PC-9 (cell line): ENCODE results near the gene HERC2. TPM values are rescaled to one million over a fixed set of nuclear protein-coding genes. Genes with fewer than 3 reads are reported as not detected.

Experiments
- BruUV-seq: library from RNA; stranded (reverse); fragments of 400-500 nt; replicated peaks from 2 replicates; lab custom pipeline; 2021; lab: Mats Ljungman, UMichigan
- CTCF ChIA-PET: fragments of 300-600 bp; sonication (Branson Sonifier 250); formaldehyde crosslinking; loops from one replicate; lab custom pipeline; 2022; ENCODE audit warnings: antibody characterized with exemption; lab: Charles Lee
- POLR2A ChIA-PET: fragments of 300-600 bp; sonication (Branson Sonifier 250); formaldehyde crosslinking; loops from one replicate; lab custom pipeline; 2022; ENCODE audit warnings: antibody characterized with exemption; ENCODE audit not compliant: unreplicated experiment; lab: Charles Lee
- DNase-seq, 2 experiments: peaks; one replicate each; pipeline versions ENCODE4 v3.0.0 to v3.0.0-alpha.2; 2015 to 2022; ENCODE audit warnings: mixed read lengths in 1 of 2
- H2AFZ ChIP-seq: fragments of 200-600 bp; sonication (generic); 2 replicates; pipeline ENCODE4 v1.8.1; 2017; ENCODE audit warnings: antibody characterized with exemption
- H3F3A ChIP-seq: fragments of 200-600 bp; sonication (generic); 2 replicates; pipeline ENCODE4 v1.8.1; 2017; ENCODE audit warnings: antibody characterized with exemption, mild to moderate bottlenecking, low read depth; ENCODE audit not compliant: insufficient read depth
- H3K27ac ChIP-seq: fragments of 200-600 bp; sonication (generic); 2 replicates; pipeline ENCODE4 v1.6.1; 2016; ENCODE audit warnings: mixed run types
- H3K27me3 ChIP-seq: fragments of 200-600 bp; sonication (generic); 2 replicates; pipeline ENCODE4 v1.6.1; 2016; ENCODE audit warnings: low read depth, mixed run types; ENCODE audit not compliant: insufficient read depth
- H3K36me3 ChIP-seq: fragments of 200-600 bp; sonication (generic); 2 replicates; pipeline ENCODE4 v1.6.1; 2016; ENCODE audit warnings: low read depth, mixed run types
- H3K4me1 ChIP-seq: fragments of 200-600 bp; sonication (generic); replicated peaks from 2 replicates; pipeline ENCODE4 v1.6.1; 2016; ENCODE audit warnings: mixed run types; ENCODE audit not compliant: insufficient read depth
- H3K4me2 ChIP-seq: fragments of 200-600 bp; sonication (generic); 2 replicates; pipeline ENCODE4 v1.6.1; 2017; ENCODE audit warnings: mixed run types
- H3K4me3 ChIP-seq: fragments of 200-600 bp; sonication (generic); 2 replicates; pipeline ENCODE4 v1.6.1; 2016; ENCODE audit warnings: mixed run types
- H3K79me2 ChIP-seq: fragments of 200-600 bp; sonication (generic); 2 replicates; pipeline ENCODE4 v1.6.1; 2017; ENCODE audit warnings: low read depth, mixed run types
- H3K9me2 ChIP-seq: fragments of 200-600 bp; sonication (generic); 2 replicates; pipeline ENCODE4 v1.8.1; 2017; ENCODE audit warnings: mild to moderate bottlenecking; ENCODE audit not compliant: insufficient read depth
- H3K9me3 ChIP-seq: fragments of 200-600 bp; sonication (generic); 2 replicates; pipeline ENCODE4 v1.8.1; 2016; ENCODE audit warnings: low read depth; ENCODE audit not compliant: insufficient read depth
- H4K20me1 ChIP-seq: fragments of 200-600 bp; sonication (generic); 2 replicates; pipeline ENCODE4 v1.8.1; 2017; ENCODE audit not compliant: insufficient read depth
- EZH2 ChIP-seq: fragments of 200-600 bp; sonication (generic); IDR thresholded peaks from 2 replicates; pipeline ENCODE4 v1.8.0; 2017; ENCODE audit warnings: antibody characterized with exemption, low read depth
- intact Hi-C: fragments of 100-400 bp; cut with micrococcal nuclease; formaldehyde crosslinking; loops from one replicate; pipeline ENCODE4 v1.10.0; 2022; ENCODE audit not compliant: unreplicated experiment
- total RNA-seq: library from RNA; stranded (reverse); gene quantifications from 2 replicates; pipeline ENCODE4 v1.2.3, GENCODE V29; 2021
- TF ChIP-seq, protein P1 (sequence below): fragments of 200-600 bp; sonication (generic); conservative IDR thresholded peaks from 2 replicates; pipeline ENCODE4 v1.6.1; 2017; ENCODE audit warnings: mixed run types, antibody characterized with exemption, mild to moderate bottlenecking, moderate library complexity

HERC2 gene
- total RNA-seq, 1 experiment from 2014 or later = 49.7 TPM

DNA sequence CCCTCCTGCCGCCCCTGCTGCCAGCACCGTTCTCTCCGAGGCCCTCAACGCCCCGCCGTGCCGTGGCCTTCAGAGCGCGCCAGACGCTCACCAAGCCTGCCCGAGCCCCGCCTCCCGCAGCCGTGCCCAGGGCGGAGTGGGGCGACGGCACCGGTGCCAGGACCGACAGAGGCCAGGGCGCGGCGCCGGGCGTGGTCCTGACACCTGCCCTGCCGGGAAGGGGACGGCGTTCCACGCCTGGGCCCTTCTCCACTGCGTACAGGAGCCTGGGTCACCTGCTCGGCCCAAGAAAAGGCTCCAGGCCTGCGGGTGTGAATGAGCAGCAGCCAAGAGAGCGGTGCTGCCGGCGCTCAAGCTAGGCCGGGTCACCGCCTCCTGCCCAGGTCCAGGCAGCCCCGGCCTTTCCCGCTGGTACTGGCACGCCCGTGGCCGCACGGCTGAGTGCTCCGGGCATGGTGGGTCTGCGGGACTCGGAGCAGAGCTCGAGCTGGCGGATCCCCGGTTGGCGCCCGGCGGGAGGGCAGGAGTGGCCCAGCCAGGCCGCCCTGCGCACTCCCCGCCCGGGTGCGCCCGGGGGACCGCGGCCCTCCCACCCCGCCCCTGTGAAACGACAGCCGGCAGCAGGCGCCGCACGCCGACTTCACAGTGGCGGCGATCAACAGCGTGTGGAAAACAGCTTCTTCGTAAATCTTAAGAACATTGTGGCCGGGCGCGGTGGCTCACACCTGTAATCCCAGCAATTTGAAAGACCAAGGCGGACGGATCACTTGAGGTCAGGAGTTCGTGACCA is 227.1 kb downstream of the HERC2 start:
- no peaks in the 10 kb centered on the region for H3K9me2 ChIP-seq
- no peaks in the 10 kb centered on the region for H3K79me2 ChIP-seq
- TF ChIP-seq, protein P1, sequence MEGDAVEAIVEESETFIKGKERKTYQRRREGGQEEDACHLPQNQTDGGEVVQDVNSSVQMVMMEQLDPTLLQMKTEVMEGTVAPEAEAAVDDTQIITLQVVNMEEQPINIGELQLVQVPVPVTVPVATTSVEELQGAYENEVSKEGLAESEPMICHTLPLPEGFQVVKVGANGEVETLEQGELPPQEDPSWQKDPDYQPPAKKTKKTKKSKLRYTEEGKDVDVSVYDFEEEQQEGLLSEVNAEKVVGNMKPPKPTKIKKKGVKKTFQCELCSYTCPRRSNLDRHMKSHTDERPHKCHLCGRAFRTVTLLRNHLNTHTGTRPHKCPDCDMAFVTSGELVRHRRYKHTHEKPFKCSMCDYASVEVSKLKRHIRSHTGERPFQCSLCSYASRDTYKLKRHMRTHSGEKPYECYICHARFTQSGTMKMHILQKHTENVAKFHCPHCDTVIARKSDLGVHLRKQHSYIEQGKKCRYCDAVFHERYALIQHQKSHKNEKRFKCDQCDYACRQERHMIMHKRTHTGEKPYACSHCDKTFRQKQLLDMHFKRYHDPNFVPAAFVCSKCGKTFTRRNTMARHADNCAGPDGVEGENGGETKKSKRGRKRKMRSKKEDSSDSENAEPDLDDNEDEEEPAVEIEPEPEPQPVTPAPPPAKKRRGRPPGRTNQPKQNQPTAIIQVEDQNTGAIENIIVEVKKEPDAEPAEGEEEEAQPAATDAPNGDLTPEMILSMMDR = no peak
- no peak for TF ChIP-seq EZH2
- H3K4me3 ChIP-seq = no peak overlapping the region
- no peaks in the 10 kb centered on the region for H3K4me1 ChIP-seq
- peak in 1 of 2 experiments; percentile 18 for DNase-seq
- ChIA-PET POLR2A (no interaction called here), CTCF (interaction anchor here (0.5 kb wide), 1 partner anchor 138 kb away, joined by 3 read pairs; no protein-coding TSS in a partner anchor)
- H3K36me3 ChIP-seq = no peaks in the 10 kb centered on the region
- no peak overlapping the region for H2AFZ ChIP-seq
- no peak overlapping the region for H3K27ac ChIP-seq
- no peaks in the 10 kb centered on the region for H3K9me3 ChIP-seq
- intact Hi-C loops = no loop called here
- BruUV-seq = no TSS peak
- H3K4me2 ChIP-seq = no peak overlapping the region
- no peaks in the 10 kb centered on the region for H3F3A ChIP-seq
- H4K20me1 ChIP-seq = no peaks in the 10 kb centered on the region
- H3K27me3 ChIP-seq = peaks cover 2% of the 10 kb centered on the region; the same call in 1 of the 2 replicates

DNA sequence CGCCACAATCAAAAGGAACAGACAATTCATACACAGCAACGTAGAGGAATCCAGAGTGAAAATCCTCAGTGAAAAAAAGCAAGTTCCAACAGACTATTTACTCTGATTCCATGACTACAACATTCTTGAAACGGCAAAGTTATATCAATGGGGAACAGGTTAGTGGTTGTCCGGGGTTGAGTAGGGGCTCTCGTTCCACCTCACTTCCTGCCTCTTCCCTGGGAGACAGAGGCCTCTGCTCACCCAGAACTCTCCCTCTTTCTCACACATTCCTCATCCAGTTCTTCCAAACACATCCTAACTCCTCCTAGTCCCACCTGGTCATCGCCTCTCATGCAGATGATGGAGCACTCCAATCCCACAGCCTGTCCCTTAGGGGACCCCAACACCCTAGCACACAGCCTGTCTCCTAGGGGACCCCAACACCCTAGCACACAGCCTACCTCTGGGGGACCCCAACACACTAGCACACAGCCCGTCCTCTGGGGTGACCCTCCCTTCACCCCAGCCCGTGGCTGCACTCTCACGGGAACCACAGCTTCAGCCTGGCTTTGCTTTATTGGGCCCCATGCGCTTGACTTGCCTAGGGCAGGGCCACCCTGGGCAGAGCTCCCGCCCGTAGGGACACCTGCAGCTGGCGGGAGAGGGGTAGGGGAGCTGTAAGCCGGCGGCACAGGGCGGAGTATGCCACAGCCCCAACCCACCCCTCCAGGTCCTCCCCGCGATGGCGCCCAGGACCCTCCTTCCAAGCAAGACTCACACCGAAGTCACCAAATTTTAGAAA is 228.0 kb downstream of the HERC2 start:
- ChIA-PET POLR2A (no interaction called here), CTCF (no interaction called here)
- Histone ChIP-seq H3K27ac (no peak overlapping the region), H3K9me2 (no peaks in the 10 kb centered on the region), H3K4me1 (no peaks in the 10 kb centered on the region), H3K27me3 (peaks cover 3% of the 10 kb centered on the region; the same call in 1 of the 2 replicates), H3K36me3 (no peaks in the 10 kb centered on the region), H3K4me3 (no peak overlapping the region), H3F3A (no peaks in the 10 kb centered on the region), H3K9me3 (no peaks in the 10 kb centered on the region), H3K4me2 (no peak overlapping the region), H3K79me2 (no peaks in the 10 kb centered on the region), H2AFZ (no peak overlapping the region), H4K20me1 (no peaks in the 10 kb centered on the region)
- no TSS peak for BruUV-seq
- intact Hi-C loops = no loop called here
- DNase-seq = no peak
- no peak for TF ChIP-seq EZH2
- TF ChIP-seq, protein P1 = no peak

DNA sequence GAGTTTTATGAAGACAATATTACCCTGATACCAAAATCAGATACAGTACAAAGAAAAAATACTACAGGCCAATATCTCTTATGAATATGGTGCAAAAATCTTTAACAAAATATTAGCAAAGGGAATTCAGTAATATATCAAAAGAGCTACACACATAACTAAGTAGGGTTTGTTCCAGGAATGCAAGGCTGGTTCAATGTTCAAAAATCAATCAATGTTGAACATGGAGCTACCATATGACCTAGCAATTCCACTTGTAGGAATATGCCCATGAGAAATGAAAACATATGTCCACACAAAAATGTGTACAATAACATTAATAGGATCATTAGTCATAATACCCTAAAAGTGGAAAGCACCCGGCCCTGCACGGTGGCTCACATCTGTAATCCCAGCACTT is 230.7 kb downstream of the HERC2 start:
- Histone ChIP-seq H3K79me2 (no peaks in the 10 kb centered on the region), H3K27ac (no peak overlapping the region), H3K4me2 (no peak overlapping the region), H3F3A (no peaks in the 10 kb centered on the region), H4K20me1 (no peaks in the 10 kb centered on the region), H3K27me3 (peaks cover 3% of the 10 kb centered on the region; the same call in 1 of the 2 replicates), H3K4me1 (no peaks in the 10 kb centered on the region), H3K9me3 (no peaks in the 10 kb centered on the region), H3K36me3 (no peaks in the 10 kb centered on the region), H3K4me3 (no peak overlapping the region), H3K9me2 (no peaks in the 10 kb centered on the region), H2AFZ (no peak overlapping the region)
- no TSS peak for BruUV-seq
- TF ChIP-seq, protein P1 = no peak
- DNase-seq = no peak
- intact Hi-C loops = no loop called here
- CTCF ChIA-PET = no interaction called here
- POLR2A ChIA-PET = no interaction called here
